K562 (cell line): ENCODE data around the gene SLAIN1. TPM values are rescaled to one million over a fixed set of nuclear protein-coding genes. Genes with fewer than 3 reads are reported as not detected.

ENCODE experiments used
- ATAC-seq: fragments of 200-7000 bp; cut with Tn5 transposase; 3 replicates; pipeline ENCODE4 v1.9.1; 2020; ENCODE audit warnings: moderate library complexity
- BruUV-seq: library from RNA; stranded (reverse); fragments of 400-500 nt; replicated peaks from 2 replicates; lab custom pipeline; 2021; lab: Mats Ljungman, UMichigan
- CTCF ChIA-PET: fragments of 300-600 bp; formaldehyde crosslinking; extraction: SDS; loops from one replicate; lab custom pipeline; 2021; ENCODE audit warnings: low intra/inter-chr PET ratio; lab: Yijun Ruan, JAX
- POLR2A ChIA-PET: fragments of 300-600, 350-650 bp; sonication (Branson Sonifier 250); formaldehyde crosslinking; extraction: SDS; loops from one replicate; lab custom pipeline; 2021; ENCODE audit warnings: antibody characterized with exemption, inconsistent platforms; lab: Yijun Ruan, JAX
- DNase-seq, 4 experiments: peaks; one replicate each; pipeline versions ENCODE4 v3.0.0 to v3.0.0-alpha.2; 2011 to 2018; ENCODE audit warnings: low spot score in 3 of 4, mixed read lengths in 3 of 4; ENCODE audit errors: extremely low read depth in 1 of 4
- FAIRE-seq: peaks from 2 replicates; lab custom pipeline; 2011; peaks lifted over from hg19 to GRCh38; lab: Jason Lieb, UNC
- H2AFZ ChIP-seq: 2 replicates; pipeline ENCODE4 v1.6.0; 2011; ENCODE audit warnings: low read depth, low read length, control low read depth, inconsistent platforms
- H3K27ac ChIP-seq: fragments of 200-600 bp; 3 replicates; pipeline ENCODE4 v1.8.0; 2011; ENCODE audit warnings: low read depth, mild to moderate bottlenecking, control low read depth, inconsistent platforms, low read length, moderate library complexity, mixed read lengths; ENCODE audit errors: extremely low read depth
- H3K27me3 ChIP-seq, 2 experiments: fragments of 300-600 bp in 1 of 2; 2 replicates in 1 of 2; 3 replicates in 1 of 2; pipeline versions ENCODE4 v1.6.0 to v1.8.0; 2011; ENCODE audit warnings: inconsistent platforms in 2 of 2, low read length in 2 of 2, mild to moderate bottlenecking in 1 of 2, mixed read lengths in 1 of 2, moderate library complexity in 1 of 2; ENCODE audit not compliant: control insufficient read depth in 2 of 2, insufficient read depth in 2 of 2
- H3K36me3 ChIP-seq: fragments of 300-600 bp; 3 replicates; pipeline ENCODE4 v1.8.0; 2011; ENCODE audit warnings: mild to moderate bottlenecking, low read length, inconsistent platforms; ENCODE audit not compliant: control insufficient read depth, insufficient read depth
- H3K4me1 ChIP-seq, 2 experiments: fragments of 200-600 bp in 1 of 2; replicated peaks in 1 of 2; 2 replicates in 1 of 2; 3 replicates in 1 of 2; pipeline versions ENCODE4 v1.5.1 to v1.8.0; 2011; ENCODE audit warnings: inconsistent platforms in 2 of 2, low read length in 2 of 2, mild to moderate bottlenecking in 1 of 2, mixed read lengths in 1 of 2, moderate library complexity in 1 of 2; ENCODE audit not compliant: control insufficient read depth in 2 of 2, insufficient read depth in 2 of 2
- H3K4me2 ChIP-seq: 2 replicates; pipeline ENCODE4 v1.6.1; 2011; ENCODE audit warnings: low read length, control low read depth, inconsistent platforms, mixed read lengths; ENCODE audit not compliant: insufficient read depth
- H3K4me3 ChIP-seq: fragments of 200-600 bp; sonication (generic), shearing (Covaris generic); 2 replicates; pipeline ENCODE4 v1.5.1; 2016; ENCODE audit warnings: control low read depth, inconsistent platforms
- H3K79me2 ChIP-seq: fragments of 200-600 bp; 3 replicates; pipeline ENCODE4 v1.8.0; 2011; ENCODE audit warnings: low read length, inconsistent platforms; ENCODE audit not compliant: control insufficient read depth, insufficient read depth
- H3K9ac ChIP-seq, 2 experiments: 2 replicates each; pipeline versions ENCODE4 v1.6.0 to v1.6.1; 2011; ENCODE audit warnings: low read depth in 2 of 2, low read length in 2 of 2, control low read depth in 1 of 2, inconsistent platforms in 1 of 2, mild to moderate bottlenecking in 1 of 2, mixed read lengths in 1 of 2; ENCODE audit not compliant: insufficient read depth in 1 of 2
- H3K9me1 ChIP-seq: one replicate; pipeline ENCODE4 v1.6.0; 2011; ENCODE audit warnings: inconsistent platforms, mild to moderate bottlenecking, low read length, moderate library complexity; ENCODE audit not compliant: control insufficient read depth, insufficient read depth
- H3K9me3 ChIP-seq: replicated peaks from 2 replicates; pipeline ENCODE4 v1.5.1; 2011; ENCODE audit warnings: low read depth, low read length, inconsistent platforms; ENCODE audit not compliant: control insufficient read depth, insufficient read depth
- H4K20me1 ChIP-seq: replicated peaks from 2 replicates; pipeline ENCODE4 v1.6.1; 2011; ENCODE audit warnings: low read length, inconsistent platforms, mixed read lengths; ENCODE audit not compliant: control insufficient read depth, insufficient read depth
- HDAC8 ChIP-seq: fragments of 450-650 bp; IDR thresholded peaks from 2 replicates; pipeline ENCODE4 v1.6.1; 2016; ENCODE audit warnings: mild to moderate bottlenecking, missing genetic modification characterization, moderate library complexity, missing compliant biosample characterization
- LCOR ChIP-seq: sonication (generic); formaldehyde crosslinking; IDR thresholded peaks from 2 replicates; pipeline ENCODE4 v1.8.0; 2022; ENCODE audit warnings: mild to moderate bottlenecking, missing genetic modification reagents
- MCM3 ChIP-seq: fragments of 450-650 bp; IDR thresholded peaks from 2 replicates; pipeline ENCODE4 v1.6.1; 2016
- MGA ChIP-seq: fragments of 450-650 bp; IDR thresholded peaks from 2 replicates; pipeline ENCODE4 v1.6.1; 2016; ENCODE audit warnings: mild to moderate bottlenecking, moderate library complexity
- NFIC ChIP-seq: fragments of 450-650 bp; IDR thresholded peaks from 2 replicates; pipeline ENCODE4 v1.6.1; 2017; ENCODE audit warnings: mild to moderate bottlenecking, inconsistent platforms
- ZNF778 ChIP-seq: fragments of 450-650 bp; formaldehyde crosslinking; IDR thresholded peaks from 2 replicates; pipeline ENCODE4 v1.4.0; 2020; ENCODE audit warnings: mild to moderate bottlenecking, moderate library complexity
- WGBS: fragments of 100-300 bp; shearing (Covaris generic); methylation state at CpG from one replicate; pipeline ENCODE4 v1.1.6; 2016; ENCODE audit warnings: low coverage, mixed read lengths; ENCODE audit not compliant: insufficient coverage; ENCODE audit errors: missing lambda C conversion rate; 5-methylcytosine and 5-hydroxymethylcytosine counted together
- in situ Hi-C: fragments of 300-500 bp; cut with MboI; formaldehyde crosslinking; loops from 4 replicates; pipeline ENCODE4 v1.15.0; 2018; ENCODE audit warnings: inconsistent platforms, mixed read lengths
- intact Hi-C: fragments of 100-400 bp; cut with micrococcal nuclease; formaldehyde crosslinking; loops from 2 replicates; pipeline ENCODE4 v1.14.2; 2022
- polyA plus RNA-seq, 8 experiments: library from polyadenylated mRNA; depleted of rRNA in 4 of 8; stranded (reverse) in 5 of 8; unstranded in 3 of 8; fragments of >200 nt; fragmentation: Nextera tagmentation in 2 of 8; fragmentation: Illumina TruSeq in 1 of 8; extraction: Ambion mirVana in 2 of 8; extraction: Trizol in 1 of 8; gene quantifications; 2 replicates each; pipeline versions ENCODE4 v1.2.1 to v1.2.3, GENCODE V29; 2011 to 2014; ENCODE audit warnings: inconsistent platforms in 1 of 8, missing spikeins in 1 of 8
- total RNA-seq, 7 experiments: library from RNA; depleted of rRNA in 6 of 7; stranded (reverse); fragments of >200 nt in 6 of 7; fragmentation: Illumina TruSeq in 2 of 7; extraction: Trizol in 2 of 7; gene quantifications; 2 replicates each; pipeline versions ENCODE4 v1.2.1 to v1.2.3, GENCODE V29; 2011 to 2021; ENCODE audit warnings: low replicate concordance in 1 of 7

The SLAIN1 gene
- total and polyA plus RNA-seq, 9 of the 15 experiments (the other 6 are each of a cell fraction or from before 2014, with no cell fraction given), result 0.07 to 0.40 (median 0.10) TPM; not detected in 3

DNA sequence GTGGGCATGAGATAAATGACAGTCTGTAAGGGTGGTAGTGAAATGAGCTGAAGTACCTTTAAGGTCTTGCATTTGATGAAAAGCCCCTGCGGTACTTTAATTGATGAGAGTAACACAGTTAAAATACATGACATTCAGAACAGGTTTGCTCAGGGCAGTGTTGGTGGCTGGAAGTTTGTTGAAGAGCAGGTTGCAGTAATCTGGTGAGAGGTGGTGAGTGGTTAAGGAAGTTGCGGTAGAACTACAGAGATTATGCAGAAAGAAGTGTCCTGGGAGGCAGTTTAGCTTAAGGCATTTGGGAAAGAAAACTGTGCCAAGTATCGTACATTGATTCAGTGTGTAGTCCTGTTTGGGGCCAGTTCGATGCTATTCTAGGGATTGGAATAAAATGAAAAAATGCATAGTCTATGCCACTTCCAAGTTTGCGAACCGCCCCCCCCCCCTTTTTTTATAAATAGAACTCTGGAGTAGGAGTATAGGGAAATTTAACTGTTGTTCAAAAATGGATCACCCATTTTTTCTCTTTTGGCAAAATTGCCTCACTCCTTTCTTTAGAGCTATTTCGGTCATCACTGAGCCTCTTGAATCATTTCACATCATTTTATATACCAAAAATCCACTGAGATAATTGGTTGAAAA, 42.7 kb downstream of the SLAIN1 start:
- in situ Hi-C loops, result no loop called here
- Histone ChIP-seq H3K27me3 (no peaks in the 10 kb centered on the region), H3K9ac (no peak overlapping the region), H3K4me3 (no peak overlapping the region), H3K36me3 (no peaks in the 10 kb centered on the region), H2AFZ (no peak overlapping the region), H3K79me2 (no peaks in the 10 kb centered on the region), H3K9me1 (no peaks in the 10 kb centered on the region), H3K27ac (no peak overlapping the region), H3K4me1 (no peaks in the 10 kb centered on the region), H3K4me2 (no peak overlapping the region), H4K20me1 (no peaks in the 10 kb centered on the region), H3K9me3 (no peaks in the 10 kb centered on the region)
- POLR2A ChIA-PET, result no interaction called here
- TF ChIP-seq MGA, result no peak
- no peak for TF ChIP-seq MCM3
- TF ChIP-seq HDAC8 (tag), result no peak
- TF ChIP-seq ZNF778 (CRISPR knock-in tag), result no peak
- TF ChIP-seq LCOR (CRISPR knock-in tag), result no peak
- TF ChIP-seq NFIC, result no peak
- no peak for DNase-seq
- ATAC-seq, result no peak
- CTCF ChIA-PET, result no interaction called here
- 2% methylated on average over 5 of the region's 7 CpGs for WGBS
- no TSS peak for BruUV-seq
- intact Hi-C loops, result no loop called here
- FAIRE-seq, result no peak
